IMR-90 (cell line): ENCODE data around the gene ISCA2. TPM values are rescaled to one million over a fixed set of nuclear protein-coding genes. Genes with fewer than 3 reads are reported as not detected.

Source experiments
- ATAC-seq: fragments of 200-7000 bp; cut with Tn5 transposase; 2 replicates; pipeline ENCODE4 v1.9.1; 2020; ENCODE audit warnings: low read depth, mild to moderate bottlenecking, moderate library complexity
- BruUV-seq: library from RNA; stranded (reverse); fragments of 400-500 nt; replicated peaks from 2 replicates; lab custom pipeline; 2021; lab: Mats Ljungman, UMichigan
- CTCF ChIA-PET: fragments of 300-600 bp; formaldehyde crosslinking; extraction: SDS; loops from one replicate; lab custom pipeline; 2021; ENCODE audit warnings: antibody characterized with exemption; lab: Yijun Ruan, JAX
- POLR2A ChIA-PET: fragments of 300-600 bp; sonication (Branson Sonifier 250); formaldehyde crosslinking; loops from one replicate; lab custom pipeline; 2022; ENCODE audit warnings: antibody characterized with exemption; ENCODE audit not compliant: unreplicated experiment; lab: Charles Lee
- DNase-seq: peaks from one replicate; pipeline ENCODE4 v3.0.0; 2013
- H2AFZ ChIP-seq: replicated peaks from 2 replicates; pipeline ENCODE3; 2013; ENCODE audit warnings: low read length, mild to moderate bottlenecking; ENCODE audit not compliant: poor library complexity
- H2AK5ac ChIP-seq: 2 replicates; pipeline ENCODE4 v1.6.1; 2013; ENCODE audit warnings: low read depth, low read length, inconsistent platforms
- H2AK9ac ChIP-seq: replicated peaks from 2 replicates; pipeline ENCODE3; 2013; ENCODE audit warnings: mild to moderate bottlenecking, low read depth, low read length, moderate library complexity; ENCODE audit not compliant: poor library complexity
- H2BK120ac ChIP-seq: 2 replicates; pipeline ENCODE4 v1.6.1; 2013; ENCODE audit warnings: low read depth, low read length, inconsistent platforms
- H2BK15ac ChIP-seq: 3 replicates; pipeline ENCODE4 v1.6.1; 2013; ENCODE audit warnings: low read depth, low read length, inconsistent platforms
- H2BK20ac ChIP-seq: 2 replicates; pipeline ENCODE4 v1.6.1; 2013; ENCODE audit warnings: low read depth, mild to moderate bottlenecking, inconsistent platforms, low read length, moderate library complexity
- H2BK5ac ChIP-seq: 2 replicates; pipeline ENCODE4 v1.6.1; 2013; ENCODE audit warnings: mild to moderate bottlenecking, low read depth, low read length, inconsistent platforms; ENCODE audit not compliant: poor library complexity, severe bottlenecking
- H3K14ac ChIP-seq: replicated peaks from 2 replicates; pipeline ENCODE4 v1.6.1; 2013; ENCODE audit warnings: low read depth, low read length, inconsistent platforms
- H3K18ac ChIP-seq: 2 replicates; pipeline ENCODE4 v1.6.1; 2013; ENCODE audit warnings: low read depth, low read length, control low read depth
- H3K23ac ChIP-seq: 2 replicates; pipeline ENCODE4 v1.6.1; 2013; ENCODE audit warnings: low read depth, low read length, inconsistent platforms
- H3K27ac ChIP-seq: 2 replicates; pipeline ENCODE4 v1.5.1; 2013; ENCODE audit warnings: mild to moderate bottlenecking, control low read depth, low read length; ENCODE audit not compliant: insufficient read depth
- H3K27me3 ChIP-seq: 2 replicates; pipeline ENCODE4 v1.6.1; 2013; ENCODE audit warnings: low read length; ENCODE audit not compliant: control insufficient read depth, insufficient read depth
- H3K36me3 ChIP-seq: 2 replicates; pipeline ENCODE4 v1.6.1; 2013; ENCODE audit warnings: low read length, mixed read lengths; ENCODE audit not compliant: control insufficient read depth, insufficient read depth
- H3K4ac ChIP-seq: 2 replicates; pipeline ENCODE4 v1.6.1; 2013; ENCODE audit warnings: low read depth, low read length, inconsistent platforms
- H3K4me1 ChIP-seq: 2 replicates; pipeline ENCODE4 v1.6.1; 2013; ENCODE audit warnings: low read length, mixed read lengths; ENCODE audit not compliant: control insufficient read depth, insufficient read depth
- H3K4me2 ChIP-seq: 2 replicates; pipeline ENCODE4 v1.6.1; 2013; ENCODE audit warnings: low read depth, mild to moderate bottlenecking, control low read depth, low read length, moderate library complexity
- H3K4me3 ChIP-seq: 2 replicates; pipeline ENCODE4 v1.5.1; 2013; ENCODE audit warnings: low read depth, mild to moderate bottlenecking, control low read depth, low read length, moderate library complexity; ENCODE audit not compliant: insufficient read depth
- H3K56ac ChIP-seq: 2 replicates; pipeline ENCODE4 v1.6.1; 2013; ENCODE audit warnings: low read length, inconsistent platforms; ENCODE audit not compliant: insufficient read depth; ENCODE audit errors: extremely low read depth
- H3K79me1 ChIP-seq, 2 experiments: 2 replicates each; pipeline ENCODE4 v1.6.1; 2013; ENCODE audit warnings: low read length in 2 of 2, inconsistent platforms in 1 of 2, low read depth in 1 of 2
- H3K9ac ChIP-seq: 2 replicates; pipeline ENCODE4 v1.6.1; 2013; ENCODE audit warnings: low read depth, low read length, control low read depth
- H3K9me1 ChIP-seq: 2 replicates; pipeline ENCODE4 v1.6.1; 2013; ENCODE audit warnings: low read length, inconsistent platforms; ENCODE audit not compliant: insufficient read depth
- H3K9me3 ChIP-seq: 2 replicates; pipeline ENCODE4 v1.6.1; 2013; ENCODE audit warnings: low read length; ENCODE audit not compliant: control insufficient read depth, insufficient read depth
- H4K20me1 ChIP-seq: 2 replicates; pipeline ENCODE4 v1.6.1; 2013; ENCODE audit warnings: low read length, inconsistent platforms; ENCODE audit not compliant: insufficient read depth
- H4K5ac ChIP-seq: 2 replicates; pipeline ENCODE4 v1.6.1; 2013; ENCODE audit warnings: mild to moderate bottlenecking, low read depth, low read length, control low read depth
- H4K8ac ChIP-seq, 2 experiments: 2 replicates each; pipeline ENCODE4 v1.6.1; 2013; ENCODE audit warnings: low read depth in 2 of 2, low read length in 2 of 2, control low read depth in 1 of 2, inconsistent platforms in 1 of 2
- H4K91ac ChIP-seq: 2 replicates; pipeline ENCODE4 v1.6.1; 2013; ENCODE audit warnings: low read depth, low read length, inconsistent platforms; ENCODE audit not compliant: insufficient read depth
- BHLHE40 ChIP-seq: fragments of 150-350 bp; IDR thresholded peaks from 2 replicates; pipeline ENCODE4 v1.6.1; 2016; ENCODE audit warnings: mild to moderate bottlenecking, low read depth, low read length
- CEBPB ChIP-seq: IDR thresholded peaks from 2 replicates; pipeline ENCODE4 v1.6.1; 2012; ENCODE audit warnings: low read depth, low read length, improper control_type of control experiment
- CHD1 ChIP-seq: IDR thresholded peaks from 2 replicates; pipeline ENCODE4 v1.6.1; 2012; ENCODE audit warnings: low read depth, low read length, improper control_type of control experiment
- CTCF ChIP-seq: conservative IDR thresholded peaks from 2 replicates; pipeline ENCODE4 v1.5.1; 2012; ENCODE audit warnings: mild to moderate bottlenecking, low read depth, low read length, improper control_type of control experiment
- ELK1 ChIP-seq: fragments of 150-350 bp; IDR thresholded peaks from 2 replicates; pipeline ENCODE4 v1.6.1; 2016; ENCODE audit warnings: low read depth, mild to moderate bottlenecking, low read length, moderate library complexity, borderline replicate concordance
- FOS ChIP-seq: fragments of 150-350 bp; IDR thresholded peaks from 2 replicates; pipeline ENCODE4 v1.6.1; 2016; ENCODE audit warnings: low read depth, low read length
- MAFK ChIP-seq: IDR thresholded peaks from 2 replicates; pipeline ENCODE4 v1.6.1; 2012; ENCODE audit warnings: low read depth, low read length, improper control_type of control experiment
- MAZ ChIP-seq: IDR thresholded peaks from 2 replicates; pipeline ENCODE4 v1.6.1; 2012; ENCODE audit warnings: low read depth, mild to moderate bottlenecking, low read length, improper control_type of control experiment, moderate library complexity, borderline replicate concordance
- MXI1 ChIP-seq: IDR thresholded peaks from 2 replicates; pipeline ENCODE4 v1.6.1; 2012; ENCODE audit warnings: low read depth, mild to moderate bottlenecking, low read length, moderate library complexity, borderline replicate concordance
- NFE2L2 ChIP-seq: fragments of 150-350 bp; IDR thresholded peaks from 2 replicates; pipeline ENCODE4 v1.6.1; 2016; ENCODE audit warnings: low read depth, mild to moderate bottlenecking, low read length
- POLR2A ChIP-seq: IDR thresholded peaks from 2 replicates; pipeline ENCODE4 v1.6.1; 2012; ENCODE audit warnings: mild to moderate bottlenecking, low read depth, low read length
- RAD21 ChIP-seq: IDR thresholded peaks from 2 replicates; pipeline ENCODE4 v1.6.1; 2012; ENCODE audit warnings: low read length, improper control_type of control experiment
- RCOR1 ChIP-seq: IDR thresholded peaks from 2 replicates; pipeline ENCODE4 v1.6.1; 2012; ENCODE audit warnings: mild to moderate bottlenecking, low read length, improper control_type of control experiment; ENCODE audit not compliant: insufficient replicate concordance
- RFX5 ChIP-seq: IDR thresholded peaks from 2 replicates; pipeline ENCODE4 v1.8.0; 2012; ENCODE audit warnings: low read depth, mild to moderate bottlenecking, low read length, moderate library complexity
- SMC3 ChIP-seq: fragments of 150-350 bp; IDR thresholded peaks from 2 replicates; pipeline ENCODE4 v1.6.1; 2016; ENCODE audit warnings: low read depth, mild to moderate bottlenecking, antibody characterized with exemption, low read length, moderate library complexity
- USF2 ChIP-seq: fragments of 150-350 bp; IDR thresholded peaks from 2 replicates; pipeline ENCODE4 v1.6.1; 2017; ENCODE audit warnings: mild to moderate bottlenecking, antibody characterized with exemption, low read length, low read depth
- WGBS, 2 experiments: methylation state at CpG; one replicate each; pipeline versions ENCODE4 v1.1.5 to v1.1.7; 2013; ENCODE audit warnings: missing lambda C conversion rate in 2 of 2; ENCODE audit not compliant: insufficient read length in 1 of 2; ENCODE audit errors: extremely low coverage in 2 of 2; 5-methylcytosine and 5-hydroxymethylcytosine counted together
- dilution Hi-C: fragments of 300-500 bp; cut with HindIII; formaldehyde crosslinking; loops from one replicate; pipeline ENCODE4 v1.14.3; 2018; ENCODE audit warnings: low sequenced_read_pairs; ENCODE audit not compliant: unreplicated experiment
- in situ Hi-C: fragments of 300-500 bp; cut with MboI; formaldehyde crosslinking; loops from 3 replicates; pipeline ENCODE4 v1.14.3; 2019; ENCODE audit warnings: low sequenced_read_pairs, inconsistent platforms, mixed read lengths
- intact Hi-C: fragments of 100-400 bp; cut with micrococcal nuclease; formaldehyde crosslinking; loops from 2 replicates; pipeline ENCODE4 v1.10.0; 2022
- polyA plus RNA-seq, 3 experiments: library from polyadenylated mRNA; depleted of rRNA; stranded (reverse); fragments of >200 nt; gene quantifications; 2 replicates each; pipeline ENCODE4 v1.2.3, GENCODE V29; 2012; ENCODE audit warnings: low replicate concordance in 1 of 3
- total RNA-seq: library from RNA; depleted of rRNA; stranded (reverse); fragments of >200 nt; gene quantifications from 2 replicates; pipeline ENCODE4 v1.2.3, GENCODE V29; 2012

The ISCA2 gene
- total and polyA plus RNA-seq, 2 of the 4 experiments (the other 2 are of a cell fraction), result 5.4 to 25.7 TPM

GRCh38 chr14:74539503-74539902 is 45.9 kb downstream of the ISCA2 start:
- DNase-seq, result no peak
- in situ Hi-C loops, result no loop called here
- intact Hi-C loops, result no loop called here
- CTCF ChIA-PET, result no interaction called here
- H3K4me3 ChIP-seq, result no peak overlapping the region
- no peak overlapping the region for H3K4me2 ChIP-seq
- peaks cover 2% of the 10 kb centered on the region; the same call in 1 of the 2 replicates for H3K36me3 ChIP-seq
- H3K27ac ChIP-seq, result no peak overlapping the region
- no peak overlapping the region for H2AK9ac ChIP-seq
- H2BK120ac ChIP-seq, result no peak overlapping the region
- no peak overlapping the region for H2BK5ac ChIP-seq
- no peaks in the 10 kb centered on the region for H3K4me1 ChIP-seq
- no peak overlapping the region for H4K91ac ChIP-seq
- H3K23ac ChIP-seq, result no peak overlapping the region
- H2AFZ ChIP-seq, result no peak overlapping the region
- H3K79me1 ChIP-seq, result peaks cover 0 to 5% of the 10 kb centered on the region in 2 experiments; a peak in 2 of 4 replicates
- H2BK15ac ChIP-seq, result no peak overlapping the region
- no peak overlapping the region for H2AK5ac ChIP-seq
- no peak overlapping the region for H3K18ac ChIP-seq
- no peak overlapping the region for H3K4ac ChIP-seq
- BruUV-seq, result no TSS peak
- 65% methylated on average over 3 of the region's 4 CpGs; no CpG with 5 or more reads in 1 of the 2 experiments for WGBS, 2 experiments
- dilution Hi-C loops, result no loop called here
- H4K5ac ChIP-seq, result no peak overlapping the region
- H4K8ac ChIP-seq, result no peak overlapping the region
- H3K9me1 ChIP-seq, result 0 out of 2 replicates have a peak, but pooled peaks cover 5% of the 10 kb centered on the region
- no peak overlapping the region for H3K9ac ChIP-seq
- H3K9me3 ChIP-seq, result no peaks in the 10 kb centered on the region
- no peaks in the 10 kb centered on the region for H3K27me3 ChIP-seq
- no peak overlapping the region for H3K14ac ChIP-seq
- TF ChIP-seq MXI1 (no peak), ELK1 (no peak), RCOR1 (no peak), MAZ (no peak), USF2 (no peak), BHLHE40 (no peak), SMC3 (no peak), RFX5 (no peak), POLR2A (no peak), CEBPB (no peak), CTCF (no peak), NFE2L2 (no peak), RAD21 (no peak), MAFK (no peak), CHD1 (no peak), FOS (no peak)
- H3K56ac ChIP-seq, result no peak overlapping the region
- H2BK20ac ChIP-seq, result no peak overlapping the region
- no peaks in the 10 kb centered on the region for H4K20me1 ChIP-seq
- no peak for ATAC-seq
- POLR2A ChIA-PET, result no interaction called here
